BJ (cell line): ENCODE measurements around the gene ATAD3C. TPM values are rescaled to one million over a fixed set of nuclear protein-coding genes. Genes with fewer than 3 reads are reported as not detected.
"Not testable (repeated sequence)": the region's sequence is repeated elsewhere in the genome, so short reads cannot be mapped to it uniquely, and the experiment has no call there.

Source experiments
- CTCF ChIA-PET: fragments of 350-600 bp; formaldehyde crosslinking; extraction: SDS; loops from one replicate; lab custom pipeline; 2021; ENCODE audit warnings: antibody characterized with exemption, inconsistent platforms; lab: Yijun Ruan, JAX
- POLR2A ChIA-PET: fragments of 300-600 bp; sonication (Branson Sonifier 250); formaldehyde crosslinking; extraction: SDS; loops from one replicate; lab custom pipeline; 2021; ENCODE audit warnings: antibody characterized with exemption; lab: Charles Lee
- DNase-seq: peaks from one replicate; pipeline ENCODE4 v3.0.0-alpha.2; 2011; ENCODE audit warnings: low read depth
- H3K27me3 ChIP-seq: 2 replicates; pipeline ENCODE4 v1.6.0; 2011; ENCODE audit warnings: low read length; ENCODE audit not compliant: control insufficient read depth, insufficient read depth
- H3K36me3 ChIP-seq: 2 replicates; pipeline ENCODE4 v1.5.1; 2011; ENCODE audit warnings: low read length; ENCODE audit not compliant: control insufficient read depth, insufficient read depth
- H3K4me3 ChIP-seq: 2 replicates; pipeline ENCODE4 v1.5.1; 2011; ENCODE audit warnings: low read depth, mild to moderate bottlenecking, control low read depth, low read length
- polyA plus RNA-seq: library from polyadenylated mRNA; depleted of rRNA; stranded (reverse); fragments of >200 nt; gene quantifications from 2 replicates; pipeline ENCODE4 v1.2.3, GENCODE V29; 2011
- TF ChIP-seq, protein P1 (sequence below): IDR thresholded peaks from 2 replicates; pipeline ENCODE4 v1.5.1; 2011; ENCODE audit warnings: low read depth, mild to moderate bottlenecking, control low read depth, inconsistent platforms, low read length, moderate library complexity; ENCODE audit not compliant: insufficient read depth

Gene ATAD3C
- polyA plus RNA-seq, 1 experiment = 0.06 TPM

DNA sequence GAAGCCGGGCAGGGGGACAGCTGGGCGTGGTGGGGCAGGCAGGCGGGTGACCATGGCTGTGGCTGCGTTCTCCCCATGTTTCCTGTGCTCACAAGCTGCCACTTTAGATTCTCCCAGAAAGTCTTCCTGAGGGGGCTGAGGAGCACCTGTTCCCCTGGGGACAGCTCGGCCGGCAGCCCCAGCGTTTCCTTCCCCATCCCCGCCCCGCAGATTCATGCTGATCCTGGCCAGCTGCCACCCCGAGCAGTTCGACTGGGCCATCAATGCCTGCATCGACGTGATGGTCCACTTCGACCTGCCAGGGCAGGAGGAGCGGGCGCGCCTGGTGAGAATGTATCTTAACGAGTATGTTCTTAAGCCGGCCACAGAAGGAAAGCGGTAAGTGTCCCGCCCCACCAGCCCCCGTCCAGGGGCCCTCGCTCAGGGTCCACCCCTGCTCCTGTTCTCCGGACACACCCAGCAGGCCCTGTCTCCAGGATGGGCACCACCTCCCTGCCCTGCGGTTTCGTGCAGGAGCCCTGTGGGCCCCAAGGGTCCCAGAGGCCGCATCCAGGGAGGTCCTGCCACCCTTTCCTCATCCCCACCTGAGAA is 11.1 kb downstream of the ATAD3C start:
- Histone ChIP-seq H3K36me3 (no peaks in the 10 kb centered on the region), H3K27me3 (no peaks in the 10 kb centered on the region), H3K4me3 (no peak overlapping the region)
- POLR2A ChIA-PET = no interaction called here
- CTCF ChIA-PET = no interaction called here
- TF ChIP-seq, protein P1, sequence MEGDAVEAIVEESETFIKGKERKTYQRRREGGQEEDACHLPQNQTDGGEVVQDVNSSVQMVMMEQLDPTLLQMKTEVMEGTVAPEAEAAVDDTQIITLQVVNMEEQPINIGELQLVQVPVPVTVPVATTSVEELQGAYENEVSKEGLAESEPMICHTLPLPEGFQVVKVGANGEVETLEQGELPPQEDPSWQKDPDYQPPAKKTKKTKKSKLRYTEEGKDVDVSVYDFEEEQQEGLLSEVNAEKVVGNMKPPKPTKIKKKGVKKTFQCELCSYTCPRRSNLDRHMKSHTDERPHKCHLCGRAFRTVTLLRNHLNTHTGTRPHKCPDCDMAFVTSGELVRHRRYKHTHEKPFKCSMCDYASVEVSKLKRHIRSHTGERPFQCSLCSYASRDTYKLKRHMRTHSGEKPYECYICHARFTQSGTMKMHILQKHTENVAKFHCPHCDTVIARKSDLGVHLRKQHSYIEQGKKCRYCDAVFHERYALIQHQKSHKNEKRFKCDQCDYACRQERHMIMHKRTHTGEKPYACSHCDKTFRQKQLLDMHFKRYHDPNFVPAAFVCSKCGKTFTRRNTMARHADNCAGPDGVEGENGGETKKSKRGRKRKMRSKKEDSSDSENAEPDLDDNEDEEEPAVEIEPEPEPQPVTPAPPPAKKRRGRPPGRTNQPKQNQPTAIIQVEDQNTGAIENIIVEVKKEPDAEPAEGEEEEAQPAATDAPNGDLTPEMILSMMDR = no peak
- no peak for DNase-seq

DNA sequence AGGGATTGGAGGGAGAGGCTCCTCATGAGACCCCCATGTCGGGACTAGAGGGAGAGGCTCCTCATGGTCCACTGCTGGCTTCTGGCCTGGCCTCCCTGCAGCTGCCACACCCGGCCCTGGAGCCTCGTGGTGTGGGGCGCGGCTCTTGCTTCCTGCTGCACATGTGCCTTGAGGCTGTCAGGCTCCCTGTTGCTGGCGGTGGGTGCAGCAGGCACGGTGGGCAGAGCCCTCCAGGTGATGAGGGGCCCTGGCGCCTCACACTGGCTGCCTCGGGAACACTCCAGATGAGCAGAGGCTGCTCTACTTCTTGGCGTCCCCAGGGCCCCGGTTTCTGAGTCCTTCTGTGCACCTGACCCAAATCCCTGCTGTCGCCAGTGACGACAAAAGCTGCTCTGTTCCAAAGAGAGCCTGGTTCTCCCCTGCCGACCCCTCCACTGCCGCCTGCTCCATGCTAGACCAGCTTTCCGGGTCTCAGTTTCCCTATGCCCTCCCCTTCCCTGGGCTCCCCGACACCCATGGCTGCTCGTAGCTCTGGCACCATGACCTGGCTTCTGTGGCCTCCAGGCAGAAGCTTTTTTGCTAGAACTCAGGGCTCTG is 12.3 kb downstream of the ATAD3C start:
- ChIA-PET CTCF (no interaction called here), POLR2A (no interaction called here)
- no peak for DNase-seq
- TF ChIP-seq, protein P1 = no peak
- no peak overlapping the region for H3K4me3 ChIP-seq
- H3K27me3 ChIP-seq = no peaks in the 10 kb centered on the region
- no peaks in the 10 kb centered on the region for H3K36me3 ChIP-seq

DNA sequence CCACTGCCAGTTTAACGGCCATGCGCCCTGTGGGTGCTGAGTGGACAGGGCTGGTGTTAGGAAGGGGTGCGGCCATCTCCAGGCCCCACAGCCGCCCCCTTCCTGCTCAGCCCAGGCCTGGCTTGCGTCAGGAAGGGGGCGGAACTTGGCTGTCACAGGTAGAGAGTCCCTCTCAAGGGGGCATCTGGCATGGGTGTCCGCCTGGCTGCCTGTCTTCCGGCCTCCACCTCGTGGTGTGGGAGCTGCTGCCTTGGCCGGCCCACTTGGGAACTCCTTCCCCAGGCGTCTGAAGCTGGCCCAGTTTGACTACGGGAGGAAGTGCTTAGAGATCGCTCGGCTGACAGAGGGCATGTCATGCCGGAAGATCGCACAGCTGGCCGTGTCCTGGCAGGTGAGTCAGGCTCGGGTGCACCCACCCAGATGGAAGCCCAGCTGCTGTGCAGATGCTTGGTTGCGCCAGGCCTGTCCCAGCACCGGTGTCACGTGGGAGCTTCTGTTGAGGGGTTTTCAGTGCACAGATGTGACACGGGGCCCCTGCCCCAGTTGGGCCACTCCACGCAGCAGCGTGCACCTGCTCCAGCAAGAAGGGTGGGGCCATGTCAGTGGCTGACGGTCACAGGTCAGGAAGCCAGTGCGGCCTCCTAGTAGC is 13.0 kb downstream of the ATAD3C start:
- CTCF ChIA-PET = interaction anchor here (0.7 to 2.3 kb wide), 3 partner anchors 21 to 32 kb away, joined by 3 to 13 read pairs (median 3); no protein-coding TSS in a partner anchor
- POLR2A ChIA-PET = no interaction called here
- no peaks in the 10 kb centered on the region for H3K36me3 ChIP-seq
- no peak overlapping the region for H3K4me3 ChIP-seq
- no peaks in the 10 kb centered on the region for H3K27me3 ChIP-seq
- DNase-seq = peak; percentile 3
- TF ChIP-seq, protein P1 = no peak

DNA sequence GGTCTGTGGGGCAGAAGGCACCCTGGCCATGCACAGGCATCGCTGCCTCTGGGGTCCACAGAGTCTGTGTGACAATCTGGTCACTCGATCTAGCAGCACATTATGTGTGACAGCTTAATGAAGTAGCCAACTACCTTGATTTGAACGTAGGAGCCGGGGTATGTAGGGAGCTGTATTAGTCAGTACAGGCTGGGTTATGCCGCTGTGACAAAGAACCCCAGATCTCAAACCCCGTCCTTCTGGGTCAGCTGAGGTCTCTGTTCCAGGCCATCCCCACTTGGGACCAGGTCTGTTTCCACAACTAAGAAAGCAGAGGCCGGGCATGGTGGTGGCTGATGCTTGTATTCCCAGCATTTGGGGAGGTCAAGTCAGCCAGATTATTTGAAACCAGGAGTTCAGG is 13.8 kb downstream of the ATAD3C start:
- H3K27me3 ChIP-seq = no peaks in the 10 kb centered on the region
- POLR2A ChIA-PET = interaction anchor here (0.6 kb wide), 1 partner anchor 88 kb away, joined by 6 read pairs; the partner anchor contains the start of gene AURKAIP1
- TF ChIP-seq, protein P1 = no peak
- no peak overlapping the region for H3K4me3 ChIP-seq
- no peaks in the 10 kb centered on the region for H3K36me3 ChIP-seq
- CTCF ChIA-PET = interaction anchor here (0.9 to 2.3 kb wide), 2 partner anchors 22 to 33 kb away, joined by 3 to 13 read pairs; no protein-coding TSS in a partner anchor
- no peak for DNase-seq

DNA sequence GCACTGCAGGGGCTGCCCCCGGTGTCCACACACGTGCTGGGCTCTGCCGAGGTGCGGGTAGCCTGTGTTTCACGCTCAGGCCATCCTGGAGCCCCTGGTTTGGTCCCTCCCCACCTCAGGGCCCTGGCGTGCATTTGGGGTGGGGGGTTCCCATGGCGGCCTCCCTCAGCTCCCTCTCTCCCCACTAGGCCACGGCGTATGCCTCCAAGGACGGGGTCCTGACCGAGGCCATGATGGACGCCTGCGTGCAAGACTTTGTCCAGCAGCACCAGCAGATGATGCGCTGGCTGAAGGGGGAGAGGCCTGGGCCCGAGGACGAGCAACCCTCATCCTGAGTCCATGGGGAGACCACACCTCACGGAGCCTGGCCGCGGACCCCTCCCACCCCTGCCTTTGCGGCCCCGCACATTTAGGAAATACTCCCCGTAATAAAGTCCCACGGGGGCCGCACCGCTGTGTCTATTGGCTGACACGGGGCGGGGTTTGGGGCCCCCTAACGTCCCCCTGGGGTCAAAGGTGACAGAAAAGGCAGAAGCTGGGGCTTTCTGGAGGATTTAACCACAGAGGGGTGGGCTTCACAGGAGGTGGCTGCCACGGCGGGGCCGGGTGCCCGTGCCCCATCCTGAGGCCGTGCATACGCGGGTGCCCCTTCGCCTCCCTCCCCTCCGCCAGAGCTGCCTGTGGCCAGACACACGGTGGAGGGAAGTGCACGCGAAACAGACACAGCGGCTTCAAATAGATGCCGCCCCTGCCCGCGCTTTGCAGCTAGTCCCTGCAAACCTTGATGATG is 18.9 kb downstream of the ATAD3C start:
- H3K36me3 ChIP-seq, CTCF ChIA-PET, DNase-seq, POLR2A ChIA-PET, H3K4me3 ChIP-seq, H3K27me3 ChIP-seq: not testable (repeated sequence)
